Adrenal gland (tissue), 12 donors: ENCODE measurements around the gene UGT2B10. TPM values are rescaled to one million over a fixed set of nuclear protein-coding genes. Genes with fewer than 3 reads are reported as not detected.

Source experiments
- DNase-seq, 7 donors: peaks; one replicate each; pipeline ENCODE4 v3.0.0-alpha.2; 2019 to 2020
- H3K27ac ChIP-seq, 5 donors: fragments of 200-600 bp; sonication (generic) in 4 of 5; 1 replicate in 3 of 5; 2 replicates in 2 of 5; pipeline versions ENCODE4 v1.5.1 to v1.8.0; 2016 to 2020; ENCODE audit warnings: mild to moderate bottlenecking in 1 of 5
- H3K27me3 ChIP-seq: fragments of 200-600 bp; 2 replicates; pipeline ENCODE4 v1.8.0; 2021
- H3K36me3 ChIP-seq, 2 donors: fragments of 200-600 bp; replicated peaks in 1 of 2; 1 replicate in 1 of 2; 2 replicates in 1 of 2; pipeline versions ENCODE4 v1.5.1 to v1.8.0; 2018 to 2022
- H3K4me1 ChIP-seq, 2 donors: fragments of 200-600 bp; replicated peaks in 1 of 2; 1 replicate in 1 of 2; 2 replicates in 1 of 2; pipeline versions ENCODE4 v1.5.1 to v1.8.0; 2018 to 2021
- H3K4me3 ChIP-seq, 4 donors: fragments of 200-600 bp; sonication (generic) in 3 of 4; one replicate each; pipeline ENCODE4 v1.5.1; 2016 to 2018
- H3K9me3 ChIP-seq, 3 donors: fragments of 200-600 bp; sonication (generic) in 1 of 3; replicated peaks in 1 of 3; 1 replicate in 2 of 3; 2 replicates in 1 of 3; pipeline versions ENCODE4 v1.5.1 to v1.8.0; 2016 to 2021
- POLR2A ChIP-seq, 2 donors: fragments of 450-650 bp; IDR thresholded peaks; one replicate each; pipeline ENCODE4 v1.6.1; 2017; ENCODE audit warnings: antibody characterized with exemption in 2 of 2, mild to moderate bottlenecking in 2 of 2, moderate library complexity in 1 of 2
- WGBS, 4 donors: extraction: QIAGEN DNeasy Blood & Tissue Kit in 2 of 4; methylation state at CpG; one replicate each; pipeline versions ENCODE4 v1.1.5 to v1.1.7; 2013 to 2017; 5-methylcytosine and 5-hydroxymethylcytosine counted together
- intact Hi-C, 2 donors: fragments of 100-400 bp; cut with DNase I; formaldehyde crosslinking; loops; one replicate each; pipeline versions ENCODE4 v1.14.1 to v1.15.0; 2022 to 2023
- polyA plus RNA-seq, 3 donors: library from polyadenylated mRNA; stranded (reverse); fragments of 200-250 nt in 2 of 3; fragments of 350-450 nt in 1 of 3; fragmentation: Illumina TruSeq in 1 of 3; extraction: RNeasy Lipid Tissue Mini Kit (QIAGEN cat#74804) in 1 of 3; gene quantifications; one replicate each; pipeline ENCODE4 v1.2.3, GENCODE V29; 2013 to 2014
- small RNA-seq, 2 donors: library from RNA; depleted of rRNA; stranded (forward); fragments of <200 nt; gene quantifications; one replicate each; pipeline ENCODE3, GENCODE V24; 2016
- total RNA-seq, 9 donors: library from RNA; depleted of rRNA in 4 of 9; stranded (reverse); fragments of >200 nt in 4 of 9; fragments of 120-200 nt in 1 of 9; fragmentation: NEBNext Ultra II Directional in 1 of 9; extraction: Animal tissue kit (Norgen Biotek cat#: 25700) in 1 of 9; gene quantifications; one replicate each; pipeline versions ENCODE4 v1.1.0 to v1.2.4, GENCODE V29; 2013 to 2023
- TF ChIP-seq, protein P1 (sequence below), 6 experiments: fragments of 450-650 bp in 4 of 6; fragments of 200-600 bp in 2 of 6; sonication (generic) in 1 of 6; IDR thresholded peaks; 1 replicate in 5 of 6; 2 replicates in 1 of 6; pipeline versions ENCODE4 v1.5.1 to v1.8.0; 2016 to 2021; ENCODE audit warnings: antibody characterized with exemption in 6 of 6, mild to moderate bottlenecking in 2 of 6, moderate library complexity in 1 of 6
- donor health status: healthy with polysubstance abuse.
- donor health status: Bipolar disorder and iron deficiency.
- donor health status: DM: yes; HTN: yes; CAD: no.
- donor health status: DM: no; HTN: no; CAD: no.
- donor health status: DM: no; HTN: no; CAD: no.
- donor health status: DM: yes; HTN: yes; CAD: no.

Gene UGT2B10
- total and polyA plus RNA-seq, 12 donors, result 0.15 to 0.22 TPM; not detected in 10

DNA sequence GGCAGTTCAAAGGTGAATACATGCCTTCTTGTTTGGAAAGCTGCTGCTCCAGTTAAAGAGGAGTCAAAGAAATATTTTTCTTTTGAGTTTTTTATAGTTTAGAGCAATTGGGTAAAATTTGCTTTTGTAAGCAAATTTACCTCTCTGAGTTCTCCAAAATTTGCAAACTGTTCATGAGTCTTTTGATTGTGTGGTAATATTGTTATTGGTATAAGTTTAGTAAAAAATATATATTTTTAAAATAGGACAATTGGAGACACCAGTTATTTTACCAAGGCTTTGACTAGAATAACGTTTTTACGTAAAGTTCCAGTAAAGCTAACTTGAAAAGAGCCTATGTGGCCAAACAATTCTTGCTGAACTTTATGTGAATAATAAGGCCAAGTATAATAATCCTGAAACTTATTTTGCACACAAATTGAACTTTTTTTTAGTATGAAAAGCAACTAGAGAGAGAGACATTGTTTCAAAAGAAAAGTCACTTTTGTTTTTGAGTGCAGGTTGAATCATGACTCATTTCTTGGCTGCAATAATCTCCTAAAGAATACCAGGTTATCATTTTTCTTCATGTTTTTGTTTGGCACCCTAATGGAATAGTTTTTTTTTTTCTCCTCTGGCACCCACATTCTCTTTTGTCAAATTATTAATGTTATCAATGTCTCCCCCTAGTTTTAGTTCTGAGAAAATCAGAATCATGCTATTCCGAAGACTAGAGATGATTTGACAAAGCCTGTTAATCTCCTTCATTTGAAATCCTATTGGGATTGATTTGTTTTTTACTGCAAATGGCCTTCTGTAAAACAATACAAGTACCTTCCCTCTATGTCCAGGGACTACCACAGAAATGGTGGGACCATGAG, 57.1 kb downstream of the UGT2B10 start:
- Histone ChIP-seq H3K27me3 (no peaks in the 10 kb centered on the region), H3K36me3 (no peaks in the 10 kb centered on the region), H3K9me3 (no peaks in the 10 kb centered on the region), H3K27ac (no peak overlapping the region), H3K4me1 (no peaks in the 10 kb centered on the region), H3K4me3 (no peak overlapping the region)
- TF ChIP-seq POLR2A (IDR thresholded peaks at IDR 0.05), result no peak
- TF ChIP-seq, protein P1, sequence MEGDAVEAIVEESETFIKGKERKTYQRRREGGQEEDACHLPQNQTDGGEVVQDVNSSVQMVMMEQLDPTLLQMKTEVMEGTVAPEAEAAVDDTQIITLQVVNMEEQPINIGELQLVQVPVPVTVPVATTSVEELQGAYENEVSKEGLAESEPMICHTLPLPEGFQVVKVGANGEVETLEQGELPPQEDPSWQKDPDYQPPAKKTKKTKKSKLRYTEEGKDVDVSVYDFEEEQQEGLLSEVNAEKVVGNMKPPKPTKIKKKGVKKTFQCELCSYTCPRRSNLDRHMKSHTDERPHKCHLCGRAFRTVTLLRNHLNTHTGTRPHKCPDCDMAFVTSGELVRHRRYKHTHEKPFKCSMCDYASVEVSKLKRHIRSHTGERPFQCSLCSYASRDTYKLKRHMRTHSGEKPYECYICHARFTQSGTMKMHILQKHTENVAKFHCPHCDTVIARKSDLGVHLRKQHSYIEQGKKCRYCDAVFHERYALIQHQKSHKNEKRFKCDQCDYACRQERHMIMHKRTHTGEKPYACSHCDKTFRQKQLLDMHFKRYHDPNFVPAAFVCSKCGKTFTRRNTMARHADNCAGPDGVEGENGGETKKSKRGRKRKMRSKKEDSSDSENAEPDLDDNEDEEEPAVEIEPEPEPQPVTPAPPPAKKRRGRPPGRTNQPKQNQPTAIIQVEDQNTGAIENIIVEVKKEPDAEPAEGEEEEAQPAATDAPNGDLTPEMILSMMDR (IDR thresholded peaks at IDR 0.05), result no peak
- intact Hi-C loops, result no loop called here
- DNase-seq, result no peak
- 80 to 81% (median 80%) methylated on average over 3 of the region's 3 CpGs for WGBS, 4 donors

GRCh38 chr4:68874507-68874906, 58.7 kb downstream of the UGT2B10 start:
- peaks cover 0 to 6% (median 0%) of the 10 kb centered on the region in 3 donors for H3K9me3 ChIP-seq
- no peaks in the 10 kb centered on the region for H3K4me1 ChIP-seq
- H3K4me3 ChIP-seq, result no peak overlapping the region
- intact Hi-C loops, result no loop called here
- TF ChIP-seq, protein P1 (IDR thresholded peaks at IDR 0.05), result no peak
- TF ChIP-seq POLR2A (IDR thresholded peaks at IDR 0.05), result no peak
- no peaks in the 10 kb centered on the region for H3K36me3 ChIP-seq
- no peak for DNase-seq
- no peaks in the 10 kb centered on the region for H3K27me3 ChIP-seq
- no peak overlapping the region for H3K27ac ChIP-seq

DNA sequence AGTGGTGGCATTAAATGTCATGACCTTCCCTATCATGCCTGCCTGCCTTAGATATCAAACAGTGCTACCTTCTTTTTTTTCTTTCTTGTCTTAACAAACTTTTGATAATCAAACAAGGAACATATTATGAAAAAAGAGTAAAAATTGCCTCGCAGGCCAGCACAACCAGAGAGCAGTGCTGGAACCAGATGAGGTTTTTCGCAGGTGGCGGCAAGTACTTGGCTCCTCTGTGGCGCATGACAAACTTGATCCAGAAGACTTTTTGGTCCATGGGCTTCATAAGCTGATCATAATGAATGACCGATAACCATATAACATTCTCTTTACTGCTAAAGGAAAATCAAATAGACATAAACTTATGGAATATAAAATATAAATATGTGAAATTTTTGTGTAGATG, 61.8 kb downstream of the UGT2B10 start:
- Histone ChIP-seq H3K4me1 (no peaks in the 10 kb centered on the region), H3K27ac (no peak overlapping the region), H3K4me3 (no peak overlapping the region), H3K9me3 (peaks cover 0 to 6% (median 0%) of the 10 kb centered on the region in 3 donors), H3K27me3 (no peaks in the 10 kb centered on the region), H3K36me3 (no peaks in the 10 kb centered on the region)
- TF ChIP-seq POLR2A (IDR thresholded peaks at IDR 0.05), result no peak
- TF ChIP-seq, protein P1 (IDR thresholded peaks at IDR 0.05), result no peak
- intact Hi-C loops, result no loop called here
- DNase-seq, result no peak
- 88 to 95% (median 90%) methylated on average over 5 of the region's 5 CpGs for WGBS, 4 donors

- WGBS, 4 donors, result 80 to 87% (median 84%) methylated on average over 2 of the region's 2 CpGs
- intact Hi-C loops, result no loop called here
- no peaks in the 10 kb centered on the region for H3K27me3 ChIP-seq
- H3K36me3 ChIP-seq, result no peaks in the 10 kb centered on the region
- no peak for DNase-seq
- TF ChIP-seq, protein P1 (IDR thresholded peaks at IDR 0.05), result no peak
- TF ChIP-seq POLR2A (IDR thresholded peaks at IDR 0.05), result no peak
- H3K27ac ChIP-seq, result no peak overlapping the region
- H3K4me1 ChIP-seq, result no peaks in the 10 kb centered on the region
- H3K9me3 ChIP-seq, result peaks cover 0 to 6% (median 0%) of the 10 kb centered on the region in 3 donors
- no peak overlapping the region for H3K4me3 ChIP-seq
Measured at GRCh38 chr4:68878048-68878447, 62.3 kb downstream of the UGT2B10 start.

Small RNA genes within 50 kb of the gene (small RNA-seq; reads per million reads assigned to genes)
- gene AC021146.4 (0 reads per million in 2 donors), gene AC021146.9 (0 reads per million in 2 donors)

Other genes with a start within 250 kb of the UGT2B10 start
- under 1 TPM in 2 of 9 donors, not detected in 7; 0.20 to 0.22 TPM for gene UGT2B17, start 239.7 kb upstream of the UGT2B10 start, total RNA-seq
- gene UGT2B17, start 239.7 kb upstream of the UGT2B10 start, polyA plus RNA-seq, result under 1 TPM in 2 of 3 donors, not detected in 1; 0.08 to 0.09 TPM
- under 1 TPM in 2 of 9 donors, not detected in 7; 0.19 to 0.22 TPM for gene UGT2B15, start 145.3 kb upstream of the UGT2B10 start, total RNA-seq
- gene UGT2B15, start 145.3 kb upstream of the UGT2B10 start, polyA plus RNA-seq, result not detected
- gene UGT2A3, start 135.8 kb downstream of the UGT2B10 start, total RNA-seq, result under 1 TPM in 2 of 9 donors, not detected in 7; 0.11 to 0.22 TPM
- gene UGT2A3, start 135.8 kb downstream of the UGT2B10 start, polyA plus RNA-seq, result not detected